Measurements from ENCODE around the gene MDFI. TPM values are rescaled to one million over a fixed set of nuclear protein-coding genes. Genes with fewer than 3 reads are reported as not detected.

MDFI gene
- total RNA-seq, 1 donor from 2014 or later = not detected

DNA sequence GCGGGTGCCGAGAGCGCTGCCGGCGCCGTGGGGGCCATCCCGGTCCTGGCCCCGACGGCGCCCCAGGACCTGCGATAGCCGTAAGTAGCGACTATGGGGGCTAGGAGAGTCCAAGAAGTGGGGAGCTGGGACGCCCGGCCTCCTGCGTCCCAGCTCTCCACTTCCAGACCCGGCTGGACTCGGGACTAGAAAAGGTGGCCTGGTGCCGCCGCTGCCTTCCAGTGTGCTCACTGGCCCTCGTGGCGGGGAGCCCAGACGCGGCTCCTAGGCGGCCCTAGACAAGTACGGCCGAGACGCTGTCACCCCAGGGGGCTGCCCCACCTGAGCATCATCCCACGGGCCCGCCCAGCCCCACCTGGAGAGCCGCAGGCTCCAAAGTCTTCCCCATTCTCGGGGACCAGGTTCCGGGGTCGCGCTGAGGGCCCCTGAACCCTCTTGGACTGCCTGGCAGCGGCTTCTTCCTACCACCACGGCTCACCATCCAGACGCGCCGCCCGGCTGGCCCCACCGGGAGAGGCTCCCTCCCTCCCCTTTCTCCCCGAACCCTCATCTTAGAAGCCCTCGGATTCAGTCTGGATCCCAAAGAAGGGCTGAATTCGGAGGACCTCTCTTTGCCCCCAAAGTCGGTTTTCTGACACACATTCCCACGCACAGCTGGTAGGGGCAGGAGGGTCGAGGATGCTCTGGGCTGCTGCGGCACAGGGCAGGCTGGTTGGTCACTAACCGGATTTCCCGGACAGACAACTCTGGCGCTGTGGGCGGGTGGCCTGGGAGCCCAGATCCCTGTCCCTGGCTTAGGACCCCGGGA is 870 bp upstream of the MDFI start:
- peak overlapping the region; percentile 70 for H3K4me3 Mint-ChIP-seq
- CTCF ChIA-PET = no interaction called here
- no peak overlapping the region for H3K27ac Mint-ChIP-seq
- intact Hi-C loops (cut with micrococcal nuclease) = no loop called here
- no peak for DNase-seq
- no peaks in the 10 kb centered on the region for H3K9me3 Mint-ChIP-seq
- ATAC-seq (ENCODE audit: low read depth) = no peak
- TF ChIP-seq, protein P1, sequence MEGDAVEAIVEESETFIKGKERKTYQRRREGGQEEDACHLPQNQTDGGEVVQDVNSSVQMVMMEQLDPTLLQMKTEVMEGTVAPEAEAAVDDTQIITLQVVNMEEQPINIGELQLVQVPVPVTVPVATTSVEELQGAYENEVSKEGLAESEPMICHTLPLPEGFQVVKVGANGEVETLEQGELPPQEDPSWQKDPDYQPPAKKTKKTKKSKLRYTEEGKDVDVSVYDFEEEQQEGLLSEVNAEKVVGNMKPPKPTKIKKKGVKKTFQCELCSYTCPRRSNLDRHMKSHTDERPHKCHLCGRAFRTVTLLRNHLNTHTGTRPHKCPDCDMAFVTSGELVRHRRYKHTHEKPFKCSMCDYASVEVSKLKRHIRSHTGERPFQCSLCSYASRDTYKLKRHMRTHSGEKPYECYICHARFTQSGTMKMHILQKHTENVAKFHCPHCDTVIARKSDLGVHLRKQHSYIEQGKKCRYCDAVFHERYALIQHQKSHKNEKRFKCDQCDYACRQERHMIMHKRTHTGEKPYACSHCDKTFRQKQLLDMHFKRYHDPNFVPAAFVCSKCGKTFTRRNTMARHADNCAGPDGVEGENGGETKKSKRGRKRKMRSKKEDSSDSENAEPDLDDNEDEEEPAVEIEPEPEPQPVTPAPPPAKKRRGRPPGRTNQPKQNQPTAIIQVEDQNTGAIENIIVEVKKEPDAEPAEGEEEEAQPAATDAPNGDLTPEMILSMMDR (IDR thresholded peaks at IDR 0.05) = no peak
- H3K36me3 Mint-ChIP-seq (ENCODE audit: low read depth) = no peaks in the 10 kb centered on the region
- H3K27me3 Mint-ChIP-seq = peaks cover 55% of the 10 kb centered on the region
- POLR2A ChIA-PET = no interaction called here
- H3K4me1 Mint-ChIP-seq = peaks cover 12% of the 10 kb centered on the region

DNA sequence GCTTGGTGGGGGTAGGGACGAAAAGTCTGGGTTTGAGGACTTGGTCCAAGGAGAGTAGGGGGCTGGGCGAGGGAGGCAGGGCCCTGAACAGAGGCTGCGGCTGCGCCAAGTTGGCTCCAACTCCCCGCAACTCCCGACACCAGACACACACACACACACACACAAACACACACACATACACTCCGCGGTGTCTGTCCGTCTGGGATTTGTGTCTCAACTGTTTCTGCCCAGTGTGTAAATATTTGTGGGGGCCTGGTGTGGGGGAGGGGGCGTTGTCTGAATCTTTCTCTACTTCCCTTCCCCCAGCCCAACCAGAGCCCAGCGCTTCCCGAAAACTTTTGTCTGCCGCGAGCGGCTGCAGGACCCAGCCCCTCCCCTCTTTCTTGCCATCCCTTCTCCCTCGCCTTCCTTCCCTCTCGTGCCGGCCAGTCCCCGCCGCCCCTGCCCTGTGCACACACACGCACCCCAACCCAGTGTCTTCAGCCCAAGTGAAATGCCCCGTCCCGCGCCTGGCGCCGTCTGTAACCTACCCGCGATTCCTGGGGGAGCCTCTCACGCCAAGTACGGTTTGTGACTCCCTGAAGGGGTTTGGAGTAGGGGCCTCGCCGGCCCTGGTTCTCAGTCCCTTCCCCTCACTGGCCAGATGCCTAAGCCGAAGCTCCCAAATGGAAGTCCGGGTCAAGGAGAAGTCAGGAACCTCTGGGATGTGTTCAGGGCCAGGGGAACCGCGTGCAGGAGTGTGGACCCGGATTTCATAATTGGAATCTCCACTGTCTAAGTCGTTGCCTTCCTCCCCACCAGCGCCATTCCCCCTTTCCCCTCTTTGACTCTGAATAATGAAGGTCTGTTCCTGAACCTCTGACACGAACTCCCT is 904 bp downstream of the MDFI start:
- Mint-ChIP-seq H3K9me3 (no peaks in the 10 kb centered on the region), H3K27me3 (peaks cover 55% of the 10 kb centered on the region), H3K4me3 (peak overlapping the region; percentile 19), H3K36me3 (ENCODE audit: low read depth) (no peaks in the 10 kb centered on the region), H3K4me1 (peaks cover 12% of the 10 kb centered on the region), H3K27ac (no peak overlapping the region)
- intact Hi-C loops (cut with micrococcal nuclease) = no loop called here
- TF ChIP-seq, protein P1 (IDR thresholded peaks at IDR 0.05) = no peak
- POLR2A ChIA-PET = interaction anchor here (0.8 kb wide), 1 partner anchor 148 kb away, joined by 3 read pairs; the partner anchor contains the start of gene TOMM6
- CTCF ChIA-PET = no interaction called here
- ATAC-seq (ENCODE audit: low read depth) = no peak
- no peak for DNase-seq

- DNase-seq (no peak), ATAC-seq (ENCODE audit: low read depth) (no peak)
- intact Hi-C loops (cut with micrococcal nuclease) = no loop called here
- peaks cover 52% of the 10 kb centered on the region for H3K27me3 Mint-ChIP-seq
- peaks cover 12% of the 10 kb centered on the region for H3K4me1 Mint-ChIP-seq
- ChIA-PET POLR2A (interaction anchor here (0.8 kb wide), 1 partner anchor 147 kb away, joined by 3 read pairs; the partner anchor contains the start of gene TOMM6), CTCF (no interaction called here)
- H3K9me3 Mint-ChIP-seq = no peaks in the 10 kb centered on the region
- TF ChIP-seq, protein P1 (IDR thresholded peaks at IDR 0.05) = no peak
- H3K36me3 Mint-ChIP-seq (ENCODE audit: low read depth) = no peaks in the 10 kb centered on the region
- no peak overlapping the region for H3K27ac Mint-ChIP-seq
- H3K4me3 Mint-ChIP-seq = no peak overlapping the region
Observed at GRCh38 chr6:41639809-41640371, 1.6 kb downstream of the MDFI start.

DNA sequence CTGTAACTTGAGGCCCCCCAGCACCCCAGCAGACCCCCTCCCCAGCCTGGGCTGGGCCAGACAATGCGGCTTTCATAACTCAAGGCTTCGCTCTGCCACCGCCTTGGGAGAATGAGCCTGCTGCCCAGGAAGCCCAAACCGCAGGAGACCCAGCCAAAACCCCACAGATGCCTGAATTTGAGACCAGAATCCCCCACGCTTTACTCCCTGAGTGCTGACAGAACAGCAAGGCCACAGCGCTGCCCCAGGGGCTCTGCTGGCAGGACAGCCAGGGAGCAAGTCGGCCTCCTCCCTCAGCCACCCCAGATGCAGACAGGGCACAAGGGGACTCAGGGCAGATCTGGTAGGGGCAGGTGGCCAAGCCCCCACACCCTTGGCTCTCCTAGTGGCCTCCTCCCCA is 2.2 kb downstream of the MDFI start:
- intact Hi-C loops (cut with micrococcal nuclease) = no loop called here
- H3K4me3 Mint-ChIP-seq = no peak overlapping the region
- DNase-seq = no peak
- no peak overlapping the region for H3K27ac Mint-ChIP-seq
- TF ChIP-seq, protein P1 (IDR thresholded peaks at IDR 0.05) = no peak
- POLR2A ChIA-PET = no interaction called here
- no peaks in the 10 kb centered on the region for H3K36me3 Mint-ChIP-seq (ENCODE audit: low read depth)
- H3K9me3 Mint-ChIP-seq = no peaks in the 10 kb centered on the region
- CTCF ChIA-PET = no interaction called here
- H3K27me3 Mint-ChIP-seq = peaks cover 46% of the 10 kb centered on the region
- H3K4me1 Mint-ChIP-seq = peaks cover 12% of the 10 kb centered on the region
- ATAC-seq (ENCODE audit: low read depth) = no peak

All from activated B cell treated with CpG ODN at 0.5 μM for 24 hours (primary cell).